PC-3 (cell line): ENCODE data around the gene PTGES3. TPM values are rescaled to one million over a fixed set of nuclear protein-coding genes. Genes with fewer than 3 reads are reported as not detected.

Experiments
- ATAC-seq: fragments of 200-7000 bp; cut with Tn5 transposase; 2 replicates; pipeline ENCODE4 v1.9.1; 2020; ENCODE audit warnings: mild to moderate bottlenecking, moderate library complexity
- BruUV-seq: library from RNA; stranded (reverse); fragments of 400-500 nt; replicated peaks from 2 replicates; lab custom pipeline; 2021; lab: Mats Ljungman, UMichigan
- CTCF ChIA-PET: fragments of 300-600 bp; sonication (Branson Sonifier 250); formaldehyde crosslinking; loops from one replicate; lab custom pipeline; 2022; ENCODE audit warnings: antibody characterized with exemption; lab: Charles Lee
- POLR2A ChIA-PET: fragments of 300-600 bp; sonication (Branson Sonifier 250); formaldehyde crosslinking; loops from one replicate; lab custom pipeline; 2022; ENCODE audit warnings: antibody characterized with exemption; ENCODE audit not compliant: unreplicated experiment; lab: Charles Lee
- DNase-seq: peaks from one replicate; pipeline ENCODE4 v3.0.0-alpha.2; 2015
- H2AFZ ChIP-seq: fragments of 300-600 bp; sonication (generic); 2 replicates; pipeline ENCODE4 v1.6.0; 2016; ENCODE audit warnings: antibody characterized with exemption, low read length
- H3F3A ChIP-seq: fragments of 300-600 bp; sonication (generic); one replicate; pipeline ENCODE4 v1.6.0; 2017; ENCODE audit warnings: antibody characterized with exemption, low read length, control low read depth, mild to moderate bottlenecking; ENCODE audit not compliant: unreplicated experiment
- H3K27ac ChIP-seq: fragments of 300-600 bp; sonication (generic); 2 replicates; pipeline ENCODE4 v1.5.1; 2016; ENCODE audit warnings: mild to moderate bottlenecking, low read length
- H3K27me3 ChIP-seq: fragments of 300-600 bp; sonication (generic); 2 replicates; pipeline ENCODE4 v1.6.1; 2016; ENCODE audit warnings: low read length, mixed read lengths
- H3K36me3 ChIP-seq: fragments of 300-600 bp; sonication (generic); 2 replicates; pipeline ENCODE4 v1.6.1; 2016; ENCODE audit warnings: low read depth, mixed run types, low read length, mixed read lengths
- H3K4me1 ChIP-seq: fragments of 300-600 bp; sonication (generic); 2 replicates; pipeline ENCODE4 v1.5.1; 2016; ENCODE audit warnings: low read length; ENCODE audit not compliant: insufficient read depth
- H3K4me2 ChIP-seq: fragments of 300-600 bp; sonication (generic); 2 replicates; pipeline ENCODE4 v1.6.0; 2016; ENCODE audit warnings: low read length
- H3K4me3 ChIP-seq: fragments of 300-600 bp; sonication (generic); 2 replicates; pipeline ENCODE4 v1.5.1; 2016; ENCODE audit warnings: mild to moderate bottlenecking, low read length, mixed read lengths
- H3K79me2 ChIP-seq: fragments of 300-600 bp; sonication (generic); 2 replicates; pipeline ENCODE4 v1.6.1; 2017; ENCODE audit warnings: low read length, mixed read lengths
- H3K9ac ChIP-seq: fragments of 300-600 bp; sonication (generic); 2 replicates; pipeline ENCODE4 v1.6.0; 2016; ENCODE audit warnings: mild to moderate bottlenecking, low read length
- H3K9me2 ChIP-seq: fragments of 300-600 bp; sonication (generic); replicated peaks from 2 replicates; pipeline ENCODE4 v1.6.1; 2016; ENCODE audit warnings: mixed run types, low read length, mixed read lengths
- H3K9me3 ChIP-seq: fragments of 300-600 bp; sonication (generic); 2 replicates; pipeline ENCODE4 v1.6.1; 2016; ENCODE audit warnings: low read length, mixed read lengths
- H4K20me1 ChIP-seq: fragments of 300-600 bp; sonication (generic); 2 replicates; pipeline ENCODE4 v1.6.1; 2016; ENCODE audit warnings: low read length, mixed read lengths
- CTCF ChIP-seq: fragments of 300-600 bp; sonication (generic); conservative IDR thresholded peaks from 2 replicates; pipeline ENCODE4 v1.5.1; 2017; ENCODE audit warnings: antibody characterized with exemption, low read depth, mild to moderate bottlenecking, low read length
- EZH2 ChIP-seq: fragments of 300-600 bp; sonication (generic); IDR thresholded peaks from one replicate; pipeline ENCODE4 v1.6.1; 2017; ENCODE audit warnings: antibody characterized with exemption, mild to moderate bottlenecking, low read length; ENCODE audit not compliant: unreplicated experiment
- EZH2phosphoT487 ChIP-seq: fragments of 300-600 bp; sonication (generic); IDR thresholded peaks from 2 replicates; pipeline ENCODE4 v1.6.1; 2018; ENCODE audit warnings: mild to moderate bottlenecking, antibody characterized with exemption, low read length, borderline replicate concordance
- intact Hi-C: fragments of 100-400 bp; cut with micrococcal nuclease; formaldehyde crosslinking; loops from 2 replicates; pipeline ENCODE4 v1.9.0; 2023
- total RNA-seq: library from RNA; depleted of rRNA; stranded (reverse); fragments of >200 nt; gene quantifications from 2 replicates; pipeline ENCODE4 v1.2.3, GENCODE V29; 2014

PTGES3 gene
- total RNA-seq, 1 experiment from 2014 or later = 165 TPM

- no peak for TF ChIP-seq EZH2phosphoT487
- no peak for TF ChIP-seq CTCF
- no peak for TF ChIP-seq EZH2
- peak overlapping the region; percentile 26 for H3K27ac ChIP-seq
- peaks cover 90% of the 10 kb centered on the region for H3K79me2 ChIP-seq
- ATAC-seq = no peak
- H2AFZ ChIP-seq = no peak overlapping the region
- intact Hi-C loops = loop anchor here (2.0 kb wide), 1 partner anchor 48 kb away; no protein-coding TSS in a partner anchor
- peak; percentile 19 for DNase-seq
- peak overlapping the region; percentile 95 for H3K4me3 ChIP-seq
- H3K9me3 ChIP-seq = no peaks in the 10 kb centered on the region
- no TSS peak for BruUV-seq
- peaks cover 21% of the 10 kb centered on the region for H3K4me1 ChIP-seq
- peak overlapping the region; percentile 99 for H3K9ac ChIP-seq
- peaks cover 58% of the 10 kb centered on the region for H4K20me1 ChIP-seq
- peak overlapping the region; percentile 94 for H3K4me2 ChIP-seq
- H3F3A ChIP-seq = no peaks in the 10 kb centered on the region
- peaks cover 31% of the 10 kb centered on the region for H3K36me3 ChIP-seq
- ChIA-PET CTCF (interaction anchor here (0.6 to 2.3 kb wide), 3 partner anchors 13 to 171 kb away, joined by 3 to 15 read pairs (median 9); no protein-coding TSS in a partner anchor), POLR2A (interaction anchor here (0.8 kb wide), 1 partner anchor 41 kb away, joined by 3 read pairs; the partner anchor contains the start of gene NACA)
- H3K27me3 ChIP-seq = no peaks in the 10 kb centered on the region
- H3K9me2 ChIP-seq = no peaks in the 10 kb centered on the region
Measured at GRCh38 chr12:56684745-56685359, 3.2 kb downstream of the PTGES3 start.

DNA sequence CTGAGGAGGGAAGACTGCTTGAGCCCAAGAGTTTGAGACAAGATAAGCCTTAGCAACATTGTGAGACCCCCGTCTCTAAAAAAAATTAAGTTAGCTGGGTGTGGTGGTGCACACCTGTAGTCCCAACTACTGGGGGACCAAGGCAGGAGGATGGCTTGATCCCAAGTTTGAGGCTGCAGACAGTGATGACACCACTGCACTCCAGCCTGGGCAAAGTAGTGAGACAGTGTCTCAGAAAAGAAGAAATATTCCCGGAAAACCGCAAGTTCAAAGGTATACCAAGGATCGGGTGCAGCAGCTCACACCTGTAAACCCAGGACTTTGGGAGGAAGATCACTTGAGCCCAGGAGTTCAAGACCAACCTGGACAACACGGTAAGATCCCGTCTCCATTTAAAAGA is 5.8 kb downstream of the PTGES3 start:
- TF ChIP-seq CTCF (no peak), EZH2 (no peak), EZH2phosphoT487 (no peak)
- Histone ChIP-seq H3K4me2 (peak overlapping the region; percentile 94; the same call in 1 of the 2 replicates), H3K36me3 (peaks cover 46% of the 10 kb centered on the region), H3F3A (peaks cover 12% of the 10 kb centered on the region), H3K9me3 (no peaks in the 10 kb centered on the region), H3K27me3 (no peaks in the 10 kb centered on the region), H3K79me2 (peaks cover 100% of the 10 kb centered on the region), H3K4me1 (peaks cover 11% of the 10 kb centered on the region; the same call in 1 of the 2 replicates), H3K9ac (no peak overlapping the region), H3K9me2 (no peaks in the 10 kb centered on the region), H2AFZ (no peak overlapping the region), H3K27ac (no peak overlapping the region), H4K20me1 (peaks cover 81% of the 10 kb centered on the region), H3K4me3 (no peak overlapping the region)
- ATAC-seq = no peak
- CTCF ChIA-PET = no interaction called here
- POLR2A ChIA-PET = no interaction called here
- intact Hi-C loops = no loop called here
- no TSS peak for BruUV-seq
- DNase-seq = no peak
